GM19324 (cell line): ENCODE results near the gene PATJ.
"Not testable (repeated sequence)": the region's sequence is repeated elsewhere in the genome, so short reads cannot be mapped to it uniquely, and the experiment has no call there.

Experiments
- ATAC-seq: cut with Tn5 transposase; IDR thresholded peaks from one replicate; pipeline ENCODE4 v1.9.1; 2021; ENCODE audit warnings: mild to moderate bottlenecking, moderate library complexity; ENCODE audit not compliant: unreplicated experiment, low FRiP score

PATJ gene

DNA sequence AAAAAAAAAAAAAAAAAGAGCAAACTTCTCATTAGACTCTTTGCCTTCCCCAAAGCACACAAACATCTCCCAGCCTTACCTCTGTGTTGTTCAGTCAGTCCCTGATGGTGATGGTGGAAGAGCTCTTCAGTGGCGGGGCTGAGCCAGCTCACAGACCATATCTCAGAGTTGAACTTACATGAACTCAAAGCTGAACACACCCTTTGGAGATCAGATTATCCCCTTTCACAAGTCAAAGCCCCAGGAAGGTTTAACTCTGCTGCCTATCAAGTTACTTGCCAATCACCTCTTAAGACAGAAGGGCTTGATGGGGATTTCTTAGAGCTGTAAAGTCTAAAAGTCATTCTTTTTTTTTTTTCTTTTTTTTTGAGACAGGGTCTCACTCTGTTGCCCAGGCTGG is 397.1 kb downstream of the PATJ start:
- ATAC-seq, result no peak

- ATAC-seq, result no peak
Measured at GRCh38 chr1:62140666-62141065, 398.4 kb downstream of the PATJ start.

DNA sequence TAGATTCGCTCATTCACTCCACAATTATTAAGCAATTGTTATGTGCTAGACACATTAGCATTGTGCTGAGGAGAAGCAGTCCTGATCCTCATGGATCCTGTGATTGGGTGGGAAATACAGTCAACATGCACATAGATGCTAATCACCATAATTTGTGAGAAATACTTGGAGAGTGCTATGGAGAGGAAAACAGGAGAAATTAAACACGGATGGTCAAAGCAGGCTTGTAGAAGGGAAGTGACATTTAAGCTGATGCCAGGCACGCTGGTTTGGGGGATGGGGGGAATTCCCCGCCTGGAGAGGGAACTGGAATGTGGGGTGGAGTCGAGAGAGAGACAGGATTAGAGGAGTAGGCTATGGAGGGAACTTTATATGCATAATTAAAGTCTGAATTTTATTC is 400.2 kb downstream of the PATJ start:
- no peak for ATAC-seq

GRCh38 chr1:62144238-62144831 is 402.1 kb downstream of the PATJ start:
- ATAC-seq, result peak; percentile 54

- no peak for ATAC-seq
Measured at GRCh38 chr1:62159940-62160348, 417.7 kb downstream of the PATJ start.

DNA sequence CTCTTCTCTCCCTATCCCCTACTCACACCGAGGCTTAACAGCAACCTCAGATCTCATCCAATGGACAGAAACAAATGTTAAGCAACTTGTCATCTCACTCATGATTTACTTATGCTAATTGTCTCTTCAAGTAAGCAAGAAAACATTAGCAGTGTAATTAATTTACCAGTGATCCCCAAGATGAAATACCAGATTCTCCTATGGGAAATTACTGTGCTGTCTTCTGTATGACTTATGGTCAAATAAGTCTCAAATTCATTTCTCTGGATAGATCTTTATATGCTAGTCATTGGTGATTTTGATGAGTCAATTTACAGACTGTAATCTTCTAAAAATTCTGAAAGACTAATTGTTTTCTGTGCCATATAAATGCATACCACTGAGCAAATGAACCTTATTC is 419.4 kb downstream of the PATJ start:
- no peak for ATAC-seq

GRCh38 chr1:62170380-62170779 is 428.1 kb downstream of the PATJ start:
- not testable (repeated sequence) for ATAC-seq

DNA sequence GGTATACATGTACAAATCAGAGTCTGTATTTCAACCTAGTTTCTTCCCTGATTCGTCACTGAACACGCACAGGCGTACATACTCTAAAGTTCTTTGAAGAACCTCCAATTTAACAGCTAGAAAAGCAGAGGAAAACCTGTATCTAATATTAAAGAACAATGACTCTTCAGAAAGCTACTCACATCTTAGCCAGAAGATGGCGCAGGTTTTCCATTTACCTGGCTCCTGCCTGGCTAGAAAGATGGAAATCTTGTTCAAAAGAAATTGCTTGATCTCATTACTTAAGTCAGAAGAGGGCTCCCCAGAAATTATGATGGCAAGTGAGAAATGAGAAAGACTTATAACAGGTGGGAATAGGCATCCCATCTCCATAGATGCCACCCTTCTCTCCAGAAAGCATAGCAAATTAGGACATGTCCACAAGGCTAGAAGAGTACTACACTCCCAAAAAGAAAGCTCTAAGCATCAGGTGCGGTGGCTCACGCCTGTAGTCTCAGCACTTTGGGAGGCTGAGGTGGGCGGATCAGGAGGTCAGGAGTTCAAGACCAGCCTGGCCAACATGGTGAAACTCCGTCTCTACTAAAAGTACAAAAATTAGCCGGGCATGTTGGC is 433.4 kb downstream of the PATJ start:
- ATAC-seq, result no peak

DNA sequence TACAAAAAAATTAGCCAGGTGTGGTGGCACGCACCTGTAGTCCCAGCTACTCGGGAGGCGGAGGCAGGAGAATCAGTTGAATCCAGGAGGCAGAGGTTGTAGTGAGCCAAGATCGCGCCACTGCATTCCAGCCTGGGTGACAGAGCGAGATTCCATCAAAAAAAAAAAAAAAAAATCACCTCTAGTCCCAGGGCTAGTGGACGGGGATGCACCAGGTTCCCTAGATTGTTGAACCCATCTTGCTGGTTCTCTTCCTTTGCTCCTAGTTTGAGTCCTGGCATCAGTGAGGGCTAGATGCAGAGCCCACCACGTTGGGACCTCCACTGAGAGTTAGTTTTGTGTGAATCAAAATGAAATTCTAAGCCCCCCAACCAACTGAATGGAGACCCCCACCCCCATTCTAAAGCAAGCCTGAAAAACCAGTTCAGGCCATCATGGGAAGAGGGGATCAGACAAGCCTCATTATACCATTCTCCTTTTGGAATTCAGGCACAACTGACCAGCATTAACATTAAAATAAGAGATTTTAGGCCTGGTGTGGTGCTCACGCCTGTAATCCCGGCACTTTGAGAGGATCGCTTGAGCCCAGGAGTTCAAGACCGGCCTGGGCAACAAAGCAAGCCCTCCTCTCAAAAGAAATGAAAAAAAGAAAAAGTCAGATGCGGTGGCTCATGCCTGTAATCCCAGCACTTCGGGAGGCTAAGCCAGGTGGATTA is 434.5 kb downstream of the PATJ start:
- ATAC-seq, result no peak

DNA sequence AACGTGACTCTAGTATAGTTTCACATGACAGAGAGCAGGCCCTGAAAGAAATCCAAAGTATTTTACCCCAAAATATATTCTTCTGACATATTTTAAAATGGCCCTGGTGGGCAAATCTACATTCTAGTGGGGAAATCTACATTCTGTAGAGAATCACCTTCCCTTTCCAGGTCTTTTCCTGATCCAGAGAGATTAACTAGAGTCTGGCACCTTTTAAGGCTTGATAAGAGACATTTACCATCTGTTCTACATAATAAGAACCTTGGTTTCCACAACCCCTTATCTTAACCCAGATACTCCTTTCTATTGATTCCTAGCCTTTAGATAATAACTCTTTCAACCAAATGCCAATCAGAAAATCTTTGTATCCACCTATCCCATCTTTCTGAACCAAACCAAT is 435.3 kb downstream of the PATJ start:
- ATAC-seq, result no peak

GRCh38 chr1:62178372-62178771 is 436.1 kb downstream of the PATJ start:
- no peak for ATAC-seq

- not testable (repeated sequence) for ATAC-seq
Measured at GRCh38 chr1:62180054-62180453, 437.8 kb downstream of the PATJ start.

GRCh38 chr1:62180639-62181038 is 438.4 kb downstream of the PATJ start:
- no peak for ATAC-seq

DNA sequence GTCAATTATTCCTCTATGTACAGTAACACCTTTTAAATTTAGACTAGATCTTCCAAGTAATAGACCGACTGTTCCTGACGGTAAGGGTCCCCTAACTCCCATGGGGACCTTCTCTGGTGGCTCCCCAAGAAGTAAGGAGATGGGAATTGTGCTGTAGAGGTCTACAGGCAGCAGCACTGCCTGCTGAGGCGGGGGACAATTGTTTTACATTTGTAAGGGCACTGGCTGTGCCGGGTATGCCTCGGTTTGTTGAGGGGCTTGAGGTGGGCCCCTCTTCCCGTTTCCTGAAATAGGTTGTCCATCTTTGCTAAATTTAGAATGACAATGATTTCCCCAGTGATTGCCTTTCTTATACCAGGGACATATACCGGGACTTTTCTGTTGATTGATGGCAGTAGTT is 439.3 kb downstream of the PATJ start:
- no peak for ATAC-seq

GRCh38 chr1:62182157-62182556 is 439.9 kb downstream of the PATJ start:
- ATAC-seq, result not testable (repeated sequence)

DNA sequence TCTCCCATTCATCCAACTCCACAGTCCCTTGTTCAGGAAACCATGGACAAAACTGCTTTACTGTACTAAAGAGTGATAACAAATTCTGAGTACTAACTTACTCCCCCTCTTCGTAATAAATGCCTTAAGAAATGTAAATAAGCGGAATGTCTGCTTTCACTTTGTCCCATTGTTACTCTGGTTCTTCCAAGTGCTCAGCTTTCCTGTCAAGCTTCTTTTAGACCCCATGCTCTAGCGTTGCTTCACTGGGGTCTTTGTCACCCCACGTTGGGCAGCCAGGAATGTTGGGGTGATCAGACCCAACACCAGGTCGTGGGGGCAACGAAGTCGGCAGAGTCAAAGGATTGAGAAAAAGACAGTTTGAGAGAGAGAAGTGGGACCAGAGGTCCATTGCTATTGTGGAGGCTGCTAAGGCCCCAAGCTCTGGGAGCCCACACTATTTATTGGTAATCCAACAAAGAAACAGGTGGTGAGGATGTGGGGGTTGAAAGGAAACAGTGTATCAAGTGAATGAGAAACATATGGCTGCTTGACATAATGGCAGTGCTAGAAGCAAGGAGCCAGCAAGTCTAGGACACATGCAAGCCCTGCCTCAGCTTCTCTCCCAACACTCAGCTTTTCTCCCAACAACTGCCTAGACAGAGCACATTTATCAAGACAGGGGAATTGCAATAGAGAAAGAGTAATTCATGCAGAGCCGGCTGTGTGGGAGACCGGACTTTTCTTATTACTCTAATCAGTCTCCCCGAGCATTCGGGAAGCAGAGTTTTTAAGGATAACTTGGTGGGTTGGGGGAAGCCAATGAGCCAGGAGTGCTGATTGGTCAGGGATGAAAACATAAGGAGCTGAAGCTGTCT is 441.1 kb downstream of the PATJ start:
- ATAC-seq, result not testable (repeated sequence)

GRCh38 chr1:62184336-62184735 is 442.1 kb downstream of the PATJ start:
- no peak for ATAC-seq

- ATAC-seq, result not testable (repeated sequence)
Measured at GRCh38 chr1:62185233-62185632, 443.0 kb downstream of the PATJ start.

GRCh38 chr1:62185677-62186076 is 443.4 kb downstream of the PATJ start:
- no peak for ATAC-seq

- ATAC-seq, result no peak
Measured at GRCh38 chr1:62187548-62187947, 445.3 kb downstream of the PATJ start.

DNA sequence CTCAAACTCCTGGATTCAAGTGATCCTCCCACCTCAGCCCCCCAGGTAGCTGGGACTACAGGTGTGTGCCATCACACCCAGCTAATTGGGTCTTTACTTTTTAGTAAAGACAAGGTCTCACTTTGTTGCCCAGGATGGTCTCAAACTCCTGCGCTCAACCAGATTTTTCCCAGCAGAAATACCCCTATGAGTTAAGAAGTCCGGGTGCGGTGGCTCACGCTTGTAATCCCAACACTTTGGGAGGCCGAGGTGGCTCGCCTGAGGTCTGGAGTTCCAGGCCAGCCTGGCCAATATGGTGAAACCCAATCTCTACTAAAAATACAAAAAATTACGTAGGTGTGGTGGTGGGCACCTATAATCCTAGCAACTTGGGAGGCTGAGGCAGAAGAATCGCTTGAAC is 445.8 kb downstream of the PATJ start:
- ATAC-seq, result no peak
